Activated CD4-positive, CD25-positive, alpha-beta regulatory T cell treated with anti-CD3 and anti-CD28 coated beads, Interleukin-2, amount 50 U/mL, for 16 hours (primary cell): ENCODE measurements around the gene TMEM63B.
"Not testable (repeated sequence)": the region's sequence is repeated elsewhere in the genome, so short reads cannot be mapped to it uniquely, and the experiment has no call there.

Source experiments
- DNase-seq: peaks from one replicate; pipeline ENCODE4 v3.0.0-alpha.2; 2020; ENCODE audit warnings: low read depth, low spot score

TMEM63B gene

DNA sequence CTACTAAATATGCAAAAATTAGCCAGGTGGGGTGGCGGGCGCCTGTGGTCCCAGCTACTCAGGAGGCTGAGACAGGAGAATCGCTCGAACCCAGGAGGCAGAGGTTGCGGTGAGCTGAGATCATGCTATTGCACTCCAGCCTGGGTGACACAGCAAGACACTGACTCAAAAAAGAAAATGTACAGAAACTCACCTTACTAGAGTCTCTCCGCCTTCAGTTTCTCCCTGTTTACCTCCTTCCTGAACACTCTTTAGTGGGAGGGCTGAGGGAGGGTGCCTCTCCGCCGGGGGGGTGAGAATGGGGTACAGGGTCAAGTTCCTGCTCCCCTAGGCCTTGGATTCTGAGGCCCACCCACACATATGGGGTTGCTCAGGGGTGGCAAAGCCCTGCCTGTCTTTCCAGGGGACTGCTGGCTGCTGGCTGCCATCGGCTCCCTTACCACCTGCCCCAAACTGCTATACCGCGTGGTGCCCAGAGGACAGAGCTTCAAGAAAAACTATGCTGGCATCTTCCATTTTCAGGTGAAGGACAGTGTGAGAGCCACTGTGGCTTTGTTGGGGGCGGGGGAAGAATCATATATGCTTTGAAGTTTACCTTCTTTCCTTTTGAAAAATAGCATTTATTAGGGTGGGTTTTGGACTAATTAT lies 44.7 kb downstream of the TMEM63B start:
- DNase-seq = no peak

GRCh38 chr6:44172731-44173500 lies 45.6 kb downstream of the TMEM63B start:
- peak; percentile 63 for DNase-seq

- no peak for DNase-seq
Measured at GRCh38 chr6:44176130-44176761, 48.9 kb downstream of the TMEM63B start.

DNA sequence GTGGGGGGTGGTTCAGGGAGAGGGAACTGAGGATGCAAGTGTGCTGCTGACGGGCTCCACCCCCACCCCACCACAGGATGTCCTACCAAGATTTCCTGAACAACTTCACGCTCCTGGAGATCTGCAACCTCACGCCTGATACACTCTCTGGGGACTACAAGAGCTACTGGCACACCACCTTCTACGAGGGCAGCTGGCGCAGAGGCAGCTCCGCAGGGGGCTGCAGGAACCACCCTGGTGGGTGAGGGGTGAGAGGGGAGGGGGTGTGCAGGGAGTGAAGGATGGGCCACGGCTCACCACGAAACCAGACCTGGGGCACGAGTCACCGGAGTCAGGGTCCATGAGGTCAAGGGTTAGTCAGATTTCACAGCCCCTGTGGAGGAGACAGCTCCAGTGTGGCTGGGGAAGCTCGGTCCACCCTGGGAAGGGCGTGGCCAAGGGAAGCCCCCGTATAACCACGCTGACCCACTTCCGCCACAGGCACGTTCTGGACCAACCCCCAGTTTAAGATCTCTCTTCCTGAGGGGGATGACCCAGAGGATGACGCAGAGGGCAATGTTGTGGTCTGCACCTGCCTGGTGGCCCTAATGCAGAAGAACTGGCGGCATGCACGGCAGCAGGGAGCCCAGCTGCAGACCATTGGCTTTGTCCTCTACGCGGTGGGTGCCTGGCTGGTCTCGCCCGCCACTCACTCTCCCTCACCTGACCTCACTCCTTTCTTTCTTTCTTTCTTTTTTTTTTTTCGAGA lies 49.6 kb downstream of the TMEM63B start:
- DNase-seq = no peak

DNA sequence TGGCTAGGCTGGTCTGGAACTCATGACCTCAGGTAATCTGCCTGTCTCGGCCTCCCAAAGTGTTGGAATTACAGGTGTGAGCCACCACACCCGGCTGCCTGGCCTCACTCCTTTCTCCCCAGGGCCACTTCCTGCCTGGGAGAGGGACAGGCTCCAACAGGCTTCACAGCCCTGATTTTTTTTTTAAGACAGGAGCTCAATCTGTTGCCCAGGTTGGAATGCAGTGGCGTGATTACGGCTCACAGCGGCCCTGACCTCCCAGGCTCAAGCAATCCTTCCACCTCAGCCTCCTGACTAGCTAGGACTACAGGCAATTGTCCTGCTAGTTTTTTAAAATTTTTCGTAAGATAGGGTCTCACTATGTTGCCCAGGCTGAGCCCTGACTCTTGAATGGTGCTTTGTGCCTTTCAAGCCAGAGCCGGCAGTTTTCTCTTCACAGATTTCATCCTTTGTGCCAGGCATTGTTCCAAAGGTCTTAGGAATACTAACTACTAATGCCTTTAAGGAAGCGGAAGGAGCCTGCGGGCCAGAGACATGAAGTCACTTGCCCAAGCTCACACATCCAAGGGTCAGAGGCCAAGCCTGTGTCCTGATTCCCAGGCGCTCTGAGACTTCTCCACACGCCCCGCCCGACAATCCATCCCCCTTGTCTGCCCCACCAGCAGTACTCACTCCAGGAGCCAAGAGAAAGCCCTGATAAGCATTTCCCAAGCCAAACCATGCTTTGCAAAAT lies 50.5 kb downstream of the TMEM63B start:
- no peak for DNase-seq

DNA sequence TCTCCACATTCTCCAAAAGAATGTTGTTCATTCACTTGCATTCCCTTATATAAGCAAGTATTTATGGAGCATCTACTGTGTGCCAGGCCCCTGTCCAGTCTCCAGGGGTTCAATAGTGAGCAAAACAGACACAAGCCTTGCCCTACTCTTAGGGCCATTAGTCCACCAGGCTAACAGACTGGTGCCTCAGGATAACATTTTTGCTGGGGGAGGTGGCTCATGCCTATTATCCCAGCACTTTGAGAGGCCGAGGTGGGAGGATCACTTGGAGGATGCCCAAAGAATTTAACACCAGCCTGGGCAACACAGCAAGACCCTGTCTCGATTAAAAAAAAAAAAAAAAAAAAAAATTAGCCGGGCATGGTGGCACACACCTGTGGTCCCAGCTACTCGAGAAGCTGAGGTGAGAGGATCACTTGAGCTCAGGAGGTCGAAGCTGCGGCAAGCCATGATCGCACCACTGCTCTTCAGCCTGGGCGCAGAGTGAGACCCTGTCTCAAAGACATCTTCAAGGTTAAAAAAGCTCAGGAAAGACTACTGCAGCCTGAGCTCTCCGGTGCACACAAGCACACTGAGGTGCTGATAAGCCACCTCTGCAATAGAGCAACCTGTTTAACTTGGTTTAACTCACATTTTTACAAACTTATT lies 51.2 kb downstream of the TMEM63B start:
- DNase-seq = no peak

GRCh38 chr6:44179072-44179536 lies 51.8 kb downstream of the TMEM63B start:
- no peak for DNase-seq

GRCh38 chr6:44179648-44180047 lies 52.3 kb downstream of the TMEM63B start:
- no peak for DNase-seq

GRCh38 chr6:44180406-44180805 lies 53.1 kb downstream of the TMEM63B start:
- DNase-seq = no peak

DNA sequence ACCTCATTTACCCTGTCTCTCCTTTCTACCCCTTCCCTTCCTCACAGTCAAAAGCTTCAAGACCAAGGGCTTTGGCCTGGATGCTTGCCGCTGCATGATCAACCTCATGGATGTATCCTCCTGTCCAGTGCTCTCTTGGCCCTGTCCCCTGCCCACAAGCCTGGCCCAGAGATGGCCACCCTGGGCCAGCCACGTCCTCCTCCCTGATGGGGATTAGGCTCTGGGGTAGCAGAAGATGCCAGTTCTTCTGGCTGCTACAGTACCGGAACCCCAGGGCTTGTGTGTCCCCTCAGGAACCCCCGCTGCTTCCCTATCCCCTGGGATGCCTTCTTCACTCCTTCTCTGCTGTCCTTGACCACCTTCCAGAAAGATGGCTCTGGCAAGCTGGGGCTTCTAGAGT lies 53.5 kb downstream of the TMEM63B start:
- no peak for DNase-seq

DNA sequence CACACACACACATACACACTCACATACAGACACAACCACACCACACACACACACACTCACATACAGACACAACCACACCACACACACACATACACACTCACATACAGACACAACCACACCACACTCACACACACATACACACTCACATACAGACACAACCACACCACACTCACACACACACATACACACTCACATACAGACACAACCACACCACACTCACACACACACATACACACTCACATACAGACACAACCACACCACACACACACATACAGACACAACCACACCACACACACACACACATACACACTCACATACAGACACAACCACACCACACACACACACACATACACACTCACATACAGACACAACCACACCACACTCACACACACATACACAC lies 54.4 kb downstream of the TMEM63B start:
- DNase-seq = not testable (repeated sequence)

- DNase-seq = no peak
Measured at GRCh38 chr6:44182911-44183390, 55.6 kb downstream of the TMEM63B start.

DNA sequence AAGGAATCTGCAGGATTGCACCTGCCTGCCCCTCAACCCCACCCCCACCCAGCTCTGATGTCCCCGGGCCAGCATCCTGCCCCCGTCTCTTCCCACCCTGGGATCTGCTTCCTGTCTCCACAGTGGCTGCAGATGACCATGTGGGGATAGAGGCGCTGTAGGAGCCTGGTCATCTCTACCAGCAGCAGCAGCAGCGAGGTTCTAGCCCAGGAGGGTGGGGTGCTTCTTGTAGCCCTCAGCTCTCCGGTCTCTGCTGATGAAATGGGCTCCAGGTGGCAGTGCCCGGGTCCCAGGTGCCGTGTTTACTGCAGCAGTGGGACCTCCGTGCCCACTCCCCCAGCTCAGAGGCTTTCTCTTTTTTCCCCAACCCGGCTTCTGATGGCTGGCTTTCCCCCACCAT lies 56.4 kb downstream of the TMEM63B start:
- DNase-seq = no peak

- DNase-seq = not testable (repeated sequence)
Measured at GRCh38 chr6:44185356-44185755, 58.0 kb downstream of the TMEM63B start.

DNA sequence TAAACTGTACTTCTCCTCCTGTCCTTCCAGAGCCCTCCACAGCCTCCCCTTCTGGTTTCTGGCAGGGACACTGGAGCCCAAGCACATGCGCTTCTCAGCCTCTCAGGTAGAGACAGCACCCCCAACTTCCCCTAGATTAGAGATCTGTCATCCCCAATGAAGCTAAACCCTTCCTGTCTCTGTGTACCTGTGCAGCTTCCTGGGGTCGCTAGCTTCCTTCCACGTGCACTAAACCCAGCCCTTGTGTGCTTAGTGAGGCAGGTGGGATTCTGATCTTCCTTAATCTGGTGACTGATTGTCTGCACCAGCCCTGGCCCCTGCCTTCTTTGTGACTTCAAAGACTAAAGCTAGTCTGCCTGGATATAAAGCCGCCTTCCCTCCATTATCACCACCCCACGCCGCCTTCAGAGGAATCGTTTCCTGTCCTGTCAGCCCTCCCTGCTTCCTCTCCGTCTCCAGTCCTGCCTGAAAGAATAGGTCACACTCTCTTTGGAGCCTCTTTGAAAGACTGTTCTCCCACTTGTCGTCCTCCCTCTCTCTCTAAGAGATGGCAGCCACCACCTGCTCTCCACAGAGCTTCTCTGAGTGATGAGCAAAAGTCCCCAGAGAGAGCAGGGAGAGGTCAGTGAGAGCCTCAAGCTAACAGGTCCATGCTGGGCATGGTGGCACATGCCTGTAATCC lies 58.7 kb downstream of the TMEM63B start:
- DNase-seq = no peak

DNA sequence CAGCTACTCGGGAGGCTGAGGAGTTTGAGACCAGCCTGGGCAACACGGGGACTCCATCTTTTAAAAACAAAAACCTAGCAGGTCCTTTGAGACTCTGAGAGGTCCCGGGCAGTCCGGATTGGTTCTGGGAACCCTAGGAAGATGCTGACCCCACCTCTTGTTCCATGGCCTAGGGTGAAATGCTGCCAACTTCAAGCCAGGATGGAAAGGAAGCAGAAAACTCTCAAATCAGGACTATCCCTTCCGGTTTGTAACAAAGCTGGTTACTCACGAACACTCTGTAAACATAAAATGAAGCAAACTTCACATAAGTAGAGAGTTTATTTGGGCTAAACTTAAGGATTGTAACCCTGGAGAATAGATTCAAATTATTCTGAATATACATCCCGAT lies 59.3 kb downstream of the TMEM63B start:
- no peak for DNase-seq

- DNase-seq = no peak
Measured at GRCh38 chr6:44188819-44189218, 61.5 kb downstream of the TMEM63B start.

DNA sequence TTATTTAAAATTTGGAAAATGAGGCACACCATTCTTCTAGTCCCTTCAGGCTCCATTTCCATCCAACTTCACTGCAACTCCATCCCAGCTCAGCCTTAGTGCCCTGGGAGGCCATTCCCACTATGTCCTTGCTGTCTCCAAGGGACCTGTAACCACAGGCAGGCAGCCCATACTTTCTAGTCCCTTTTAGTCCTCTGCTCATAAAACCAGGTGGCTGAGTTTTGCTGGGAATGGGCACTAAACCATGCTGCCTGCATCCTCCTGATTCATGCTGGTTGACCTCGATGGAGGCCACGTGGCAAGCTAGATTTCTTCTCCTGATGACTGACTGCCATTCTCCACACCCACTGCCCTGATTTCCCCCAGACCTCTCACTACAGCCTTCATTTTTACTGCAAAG lies 61.9 kb downstream of the TMEM63B start:
- no peak for DNase-seq

DNA sequence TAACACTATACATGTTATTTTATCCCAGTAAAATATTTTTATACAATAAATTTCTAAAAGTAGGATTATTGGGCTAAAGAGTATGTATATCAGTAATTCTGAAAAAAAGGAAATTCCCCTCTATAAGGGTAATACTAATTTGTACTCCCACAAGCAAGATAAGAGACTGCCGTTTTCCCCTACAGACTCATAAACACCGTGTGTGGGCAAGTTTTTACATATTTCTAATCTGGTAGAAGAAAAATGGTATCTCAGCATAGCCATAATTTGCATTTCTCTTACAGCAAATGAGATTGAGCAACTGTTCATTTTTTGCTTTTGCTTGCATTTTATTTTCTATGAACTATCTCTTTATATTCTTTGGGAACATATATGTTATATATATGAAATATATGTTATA lies 63.4 kb downstream of the TMEM63B start:
- no peak for DNase-seq

GRCh38 chr6:44192428-44193041 lies 65.2 kb downstream of the TMEM63B start:
- DNase-seq = no peak
